NCI-H1048 (cell line): Measurements from ENCODE around the gene KRAS.

ENCODE experiments used
- DNase-seq: peaks from one replicate; lab custom pipeline; 2025; lab: John Stamatoyannopoulos, UW

The KRAS gene

GRCh38 chr12:25195056-25195971 is 55.4 kb downstream of the KRAS start, which contains the start of the genes DNAI7 and ETFRF1:
TSS of gene DNAI7 (minus strand) at chr12:25195160. CDS start at chr12:25195078, 82 bp downstream.
TSS of gene ETFRF1 (plus strand) at chr12:25195237. CDS start at chr12:25203957, 8,720 bp downstream.
- DNase-seq = peak; percentile 96

- DNase-seq = no peak
Measured at GRCh38 chr12:25194722-25195055, 56.0 kb downstream of the KRAS start.

DNA sequence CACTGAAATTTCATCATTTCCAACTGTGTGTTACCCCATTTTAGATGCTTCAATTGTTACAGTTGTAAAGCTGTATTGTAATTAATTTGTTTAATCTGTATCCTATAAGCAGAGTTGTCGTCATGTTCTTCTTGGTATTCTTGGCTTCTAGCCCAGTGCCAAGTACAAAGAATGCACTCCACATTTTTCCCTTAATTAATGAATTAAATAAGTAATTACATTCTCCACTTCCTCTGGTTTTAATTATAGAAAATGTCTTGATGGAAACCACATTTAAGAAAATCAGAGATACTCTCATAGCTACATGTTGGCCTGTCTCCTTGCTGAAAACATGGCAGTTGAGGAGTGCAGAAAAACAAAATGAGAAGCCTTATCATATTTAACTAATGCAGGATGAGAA is 56.5 kb downstream of the KRAS start:
- DNase-seq = no peak

DNA sequence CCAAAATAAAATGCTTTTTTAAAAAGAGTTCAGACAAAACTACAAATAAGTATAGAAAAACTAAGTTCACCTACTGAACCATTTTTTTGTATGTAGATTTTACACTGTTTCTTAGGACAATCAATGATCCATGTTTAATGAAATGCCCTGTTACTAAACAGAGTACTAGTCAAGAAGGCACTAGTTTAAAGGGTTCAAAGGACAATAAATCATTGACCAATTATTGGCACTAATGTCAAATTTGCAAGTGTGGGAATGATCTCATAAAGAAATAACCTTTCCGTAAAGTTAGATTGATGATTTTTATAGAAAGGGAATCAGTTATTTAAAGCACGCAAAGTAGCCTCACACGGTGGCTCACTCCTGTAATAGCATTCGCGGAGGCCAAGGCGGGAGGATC is 59.9 kb downstream of the KRAS start:
- DNase-seq = no peak

DNA sequence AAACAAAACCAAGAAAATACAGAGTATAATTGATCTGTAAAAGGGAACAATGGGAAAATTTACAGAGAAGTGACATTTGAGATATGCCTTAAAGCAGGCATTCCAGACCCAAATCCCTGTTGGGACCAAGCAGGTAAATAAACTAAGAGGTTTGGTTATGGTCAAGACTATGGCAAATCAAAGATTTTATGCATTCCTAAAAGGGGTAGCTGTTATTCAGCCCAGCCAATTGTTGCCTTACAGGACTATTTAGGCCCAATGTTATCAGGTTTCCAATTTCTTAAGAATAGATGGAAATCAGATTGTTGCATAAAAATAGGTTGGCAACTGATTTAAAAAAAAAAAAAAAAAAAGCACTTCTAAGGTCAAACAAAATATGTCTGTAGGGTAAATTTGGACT is 61.1 kb downstream of the KRAS start:
- DNase-seq = no peak

DNA sequence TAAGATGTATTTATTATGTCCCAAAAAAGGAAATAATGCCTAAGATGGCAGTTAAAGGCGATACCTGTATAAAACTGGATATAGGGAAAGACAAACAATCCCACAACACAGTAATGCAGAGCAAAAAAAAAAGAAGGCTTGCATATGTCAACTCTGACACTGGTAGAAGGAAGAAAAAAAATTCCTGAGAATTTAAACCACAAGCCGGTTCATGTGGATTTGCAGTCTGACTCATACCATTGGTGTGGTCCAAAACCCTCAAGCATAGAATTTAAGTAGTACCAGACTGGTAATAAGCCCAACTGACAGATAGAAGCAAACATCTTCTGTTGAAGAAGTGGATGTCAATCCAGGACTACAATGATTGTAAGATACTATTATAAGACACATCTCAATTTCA is 62.9 kb downstream of the KRAS start:
- no peak for DNase-seq

DNA sequence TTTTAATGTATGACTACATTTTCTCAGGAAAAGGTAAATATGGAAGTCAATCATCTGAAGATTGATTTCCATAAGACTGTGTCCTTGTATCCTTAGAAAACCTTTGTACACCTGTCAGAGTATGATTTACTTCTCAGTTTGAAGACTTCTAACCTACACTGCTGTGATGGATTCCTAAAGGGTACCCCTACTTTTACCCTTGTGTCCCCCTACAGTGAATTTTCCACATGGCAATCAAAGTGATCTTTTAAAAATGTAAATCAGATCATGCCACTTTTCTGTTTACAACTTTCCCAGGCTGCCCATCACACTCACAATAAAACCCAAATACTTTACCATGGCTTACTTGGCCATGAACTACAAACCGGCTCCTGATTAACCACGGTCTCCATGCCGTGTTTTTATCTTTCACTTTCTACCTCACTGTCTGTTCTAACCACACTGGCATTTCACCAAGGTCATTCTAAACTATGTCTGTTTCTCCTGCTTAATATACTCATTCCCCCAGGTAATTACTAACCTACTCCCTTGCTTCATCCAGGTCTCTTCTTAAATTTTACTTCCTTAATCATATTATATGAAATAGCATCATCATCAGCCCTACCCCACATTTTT is 63.8 kb downstream of the KRAS start:
- DNase-seq = no peak

- DNase-seq = no peak
Measured at GRCh38 chr12:25186038-25186787, 64.5 kb downstream of the KRAS start.

- DNase-seq = no peak
Measured at GRCh38 chr12:25184132-25184531, 66.6 kb downstream of the KRAS start.

DNA sequence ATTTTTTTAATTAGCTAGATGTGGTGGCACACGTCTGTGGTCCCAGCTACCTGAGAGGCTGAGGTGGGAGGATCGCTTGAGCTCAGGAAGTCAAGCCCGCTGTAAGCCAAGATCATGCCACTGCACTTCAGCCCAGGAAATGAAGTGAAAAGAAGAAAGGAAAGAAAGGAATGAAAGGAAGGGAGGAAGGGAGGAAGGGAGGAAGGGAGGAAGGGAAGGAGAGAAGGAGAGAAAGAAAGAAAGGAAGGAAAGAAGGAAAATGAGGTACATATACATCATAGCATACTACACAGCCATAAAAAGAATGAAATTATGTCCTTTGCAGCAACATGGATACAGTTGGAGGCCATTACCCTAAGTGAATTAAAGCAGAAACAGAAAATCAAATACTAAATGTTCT is 68.0 kb downstream of the KRAS start:
- no peak for DNase-seq

- no peak for DNase-seq
Measured at GRCh38 chr12:25162866-25163265, 87.9 kb downstream of the KRAS start.

DNA sequence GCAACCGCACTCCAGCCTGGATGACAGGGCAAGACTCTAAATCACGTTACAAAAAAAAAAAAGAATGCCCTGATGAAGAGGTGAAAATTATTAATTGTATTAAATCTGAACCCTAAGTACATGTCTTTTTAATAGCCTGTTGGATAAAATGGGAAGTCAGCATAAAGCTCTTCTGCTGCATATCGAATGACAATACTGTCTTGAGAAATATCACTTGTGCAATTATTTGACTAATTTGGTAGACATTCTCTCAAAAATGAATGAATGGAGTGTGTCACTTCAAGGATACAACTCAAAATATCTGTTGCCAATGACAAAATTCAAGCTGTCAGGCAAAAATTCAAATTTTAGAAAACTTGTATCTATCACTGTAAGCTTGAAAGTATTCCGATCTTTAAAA is 94.7 kb downstream of the KRAS start:
- no peak for DNase-seq

GRCh38 chr12:25155022-25155576 is 95.6 kb downstream of the KRAS start:
- no peak for DNase-seq
